HCT116 (cell line): ENCODE measurements around the gene TMEM150A. TPM values are rescaled to one million over a fixed set of nuclear protein-coding genes. Genes with fewer than 3 reads are reported as not detected.

ENCODE experiments used
- ATAC-seq: fragments of 200-7000 bp; cut with Tn5 transposase; 2 replicates; pipeline ENCODE4 v1.9.1; 2020; ENCODE audit warnings: mild to moderate bottlenecking, moderate library complexity
- BruUV-seq: library from RNA; stranded (reverse); fragments of 400-500 nt; replicated peaks from 2 replicates; lab custom pipeline; 2021; lab: Mats Ljungman, UMichigan
- CTCF ChIA-PET: fragments of 300-600 bp; sonication (Branson Sonifier 250); formaldehyde crosslinking; loops from one replicate; lab custom pipeline; 2021; ENCODE audit warnings: antibody characterized with exemption; lab: Charles Lee
- POLR2A ChIA-PET: fragments of 300-600, 350-600 bp; sonication (Branson Sonifier 250); formaldehyde crosslinking; loops from one replicate; lab custom pipeline; 2021; ENCODE audit warnings: antibody characterized with exemption; lab: Charles Lee
- RAD21 ChIA-PET, 2 experiments: fragments of 300-600 bp; sonication (Branson Sonifier 250); formaldehyde crosslinking; loops; one replicate each; lab custom pipeline; 2023; ENCODE audit warnings: low total read pairs in 2 of 2; ENCODE audit not compliant: uncharacterized antibody in 2 of 2, unreplicated experiment in 2 of 2, low non-redundant PET in 1 of 2; lab: Charles Lee
- DNase-seq: peaks from one replicate; pipeline ENCODE4 v3.0.0-alpha.2; 2010; ENCODE audit warnings: low read depth, low spot score
- H2AFZ ChIP-seq: fragments of 200-600 bp; shearing (Covaris generic), sonication (generic); 2 replicates; pipeline ENCODE4 v1.6.1; 2017; ENCODE audit warnings: low read depth, mixed run types, mixed read lengths, antibody characterized with exemption, low read length; ENCODE audit not compliant: poor library complexity, severe bottlenecking
- H3K27ac ChIP-seq: 2 replicates; pipeline ENCODE4 v1.5.1; 2012; ENCODE audit warnings: low read depth, low read length
- H3K27me3 ChIP-seq: fragments of 200-600 bp; sonication (generic); 2 replicates; pipeline ENCODE4 v1.6.1; 2016; ENCODE audit warnings: mixed run types, low read length, mixed read lengths; ENCODE audit not compliant: insufficient read depth
- H3K36me3 ChIP-seq, 2 experiments: fragments of 200-500 bp in 1 of 2; fragments of 200-600 bp in 1 of 2; sonication (Bioruptor generic) in 1 of 2; sonication (generic) in 1 of 2; 2 replicates each; pipeline versions ENCODE4 v1.5.1 to v1.6.1; 2014 to 2016; ENCODE audit warnings: low read length in 2 of 2, inconsistent platforms in 1 of 2, mixed read lengths in 1 of 2, mixed run types in 1 of 2; ENCODE audit not compliant: insufficient read depth in 2 of 2, control insufficient read depth in 1 of 2
- H3K4me1 ChIP-seq, 2 experiments: fragments of 200-600 bp in 1 of 2; sonication (generic) in 1 of 2; 2 replicates each; pipeline versions ENCODE4 v1.5.1 to v1.6.1; 2012 to 2017; ENCODE audit warnings: low read length in 2 of 2, inconsistent platforms in 1 of 2, mild to moderate bottlenecking in 1 of 2, mixed read lengths in 1 of 2, mixed run types in 1 of 2, moderate library complexity in 1 of 2; ENCODE audit not compliant: insufficient read depth in 2 of 2, control insufficient read depth in 1 of 2
- H3K4me2 ChIP-seq: fragments of 200-600 bp; sonication (generic); 2 replicates; pipeline ENCODE4 v1.6.1; 2017; ENCODE audit warnings: mixed run types, low read length, mixed read lengths
- H3K4me3 ChIP-seq, 2 experiments: fragments of 200-600 bp in 1 of 2; sonication (generic) in 1 of 2; replicated peaks in 1 of 2; 2 replicates each; pipeline ENCODE4 v1.5.1; 2011 to 2016; ENCODE audit warnings: low read length in 2 of 2, control low read depth in 1 of 2, low read depth in 1 of 2, mild to moderate bottlenecking in 1 of 2, mixed read lengths in 1 of 2, mixed run types in 1 of 2
- H3K79me2 ChIP-seq: fragments of 200-600 bp; sonication (generic); 2 replicates; pipeline ENCODE4 v1.6.1; 2017; ENCODE audit warnings: mild to moderate bottlenecking, mixed run types, low read length, moderate library complexity, mixed read lengths; ENCODE audit not compliant: insufficient read depth
- H3K9ac ChIP-seq: fragments of 200-600 bp; sonication (generic); 2 replicates; pipeline ENCODE4 v1.6.1; 2016; ENCODE audit warnings: low read length, mixed read lengths
- H3K9me2 ChIP-seq: fragments of 200-600 bp; sonication (generic), shearing (Covaris generic); 2 replicates; pipeline ENCODE4 v1.6.1; 2017; ENCODE audit warnings: mixed run types, mild to moderate bottlenecking, moderate library complexity; ENCODE audit not compliant: insufficient read depth
- H3K9me3 ChIP-seq, 2 experiments: fragments of 200-500 bp in 1 of 2; fragments of 200-600 bp in 1 of 2; sonication (Bioruptor generic) in 1 of 2; sonication (generic) in 1 of 2; 2 replicates each; pipeline ENCODE4 v1.6.1; 2014 to 2017; ENCODE audit warnings: low read length in 2 of 2, mixed read lengths in 2 of 2, inconsistent platforms in 1 of 2, low read depth in 1 of 2, mild to moderate bottlenecking in 1 of 2, mixed run types in 1 of 2, moderate library complexity in 1 of 2; ENCODE audit not compliant: control insufficient read depth in 1 of 2, insufficient read depth in 1 of 2
- H4K20me1 ChIP-seq: fragments of 200-600 bp; sonication (generic), shearing (Covaris generic); 2 replicates; pipeline ENCODE4 v1.6.1; 2017; ENCODE audit warnings: mixed run types, mild to moderate bottlenecking, moderate library complexity; ENCODE audit not compliant: insufficient read depth
- CBX3 ChIP-seq: IDR thresholded peaks from 2 replicates; pipeline ENCODE4 v1.6.1; 2012; ENCODE audit warnings: low read depth
- CEBPB ChIP-seq: IDR thresholded peaks from 2 replicates; pipeline ENCODE4 v1.6.1; 2012; ENCODE audit warnings: low read depth
- EGR1 ChIP-seq: IDR thresholded peaks from 2 replicates; pipeline ENCODE4 v1.6.1; 2012; ENCODE audit warnings: low read depth
- ELF1 ChIP-seq: IDR thresholded peaks from 2 replicates; pipeline ENCODE4 v1.6.1; 2012; ENCODE audit warnings: low read depth, borderline replicate concordance
- EZH2 ChIP-seq: fragments of 200-600 bp; sonication (generic); IDR thresholded peaks from 2 replicates; pipeline ENCODE4 v1.6.1; 2017; ENCODE audit warnings: antibody characterized with exemption, mixed run types
- EZH2phosphoT487 ChIP-seq: fragments of 200-600 bp; IDR thresholded peaks from 2 replicates; pipeline ENCODE4 v1.6.1; 2018; ENCODE audit warnings: antibody characterized with exemption, borderline replicate concordance
- JUND ChIP-seq: IDR thresholded peaks from 2 replicates; pipeline ENCODE4 v1.6.1; 2012
- POLR2AphosphoS5 ChIP-seq: IDR thresholded peaks from 2 replicates; pipeline ENCODE4 v1.6.1; 2011; ENCODE audit warnings: mild to moderate bottlenecking, low read depth, low read length, moderate library complexity
- RAD21 ChIP-seq: IDR thresholded peaks from 2 replicates; pipeline ENCODE4 v1.6.1; 2012; ENCODE audit warnings: low read depth, mild to moderate bottlenecking
- SP1 ChIP-seq: IDR thresholded peaks from 2 replicates; pipeline ENCODE4 v1.6.1; 2012; ENCODE audit warnings: low read depth
- SRF ChIP-seq: IDR thresholded peaks from 2 replicates; pipeline ENCODE4 v1.6.1; 2012; ENCODE audit warnings: low read depth
- TCF7L2 ChIP-seq: IDR thresholded peaks from 2 replicates; pipeline ENCODE4 v1.7.0; 2011; ENCODE audit warnings: borderline replicate concordance, inconsistent platforms; ENCODE audit not compliant: insufficient read depth, insufficient read length; ENCODE audit errors: extremely low read depth
- YY1 ChIP-seq: IDR thresholded peaks from 2 replicates; pipeline ENCODE4 v1.6.1; 2011; ENCODE audit warnings: low read length, low read depth, moderate library complexity, mild to moderate bottlenecking; ENCODE audit not compliant: insufficient replicate concordance; ENCODE audit errors: extremely low read depth
- intact Hi-C: fragments of 100-400 bp; cut with micrococcal nuclease; formaldehyde crosslinking; loops from 2 replicates; pipeline ENCODE4 v1.10.0; 2022
- total RNA-seq: library from RNA; stranded (reverse); gene quantifications from one replicate; pipeline ENCODE4 v1.2.1, GENCODE V29; 2021; ENCODE audit not compliant: unreplicated experiment
- TF ChIP-seq, protein P1 (sequence below): IDR thresholded peaks from 2 replicates; pipeline ENCODE4 v1.6.1; 2011; ENCODE audit warnings: mild to moderate bottlenecking, low read length, moderate library complexity; ENCODE audit not compliant: insufficient replicate concordance; ENCODE audit errors: extremely low read depth

Gene TMEM150A
- total RNA-seq, 1 experiment from 2014 or later: 9.9 TPM

DNA sequence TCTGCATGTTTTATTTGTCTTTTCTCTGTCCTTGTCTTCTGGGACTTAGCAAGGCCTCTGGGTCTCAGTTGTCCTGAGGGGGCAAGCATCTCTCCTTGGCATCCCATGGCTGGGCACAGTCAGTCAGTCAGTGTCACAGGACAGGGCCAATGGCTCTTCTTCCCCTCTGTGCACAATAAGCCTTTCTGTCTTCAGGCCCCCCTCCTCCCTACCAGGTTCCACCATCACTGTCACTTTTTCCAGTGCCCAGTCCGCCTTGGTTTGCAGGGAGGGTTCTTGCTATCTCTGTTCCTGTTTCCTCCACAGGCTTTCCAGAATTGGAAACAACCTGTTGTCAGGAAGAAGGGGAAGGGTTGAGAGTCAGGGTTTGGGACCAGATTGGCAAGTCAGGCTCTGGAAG is 20.0 kb downstream of the TMEM150A start:
- Histone ChIP-seq H3K9ac (no peak overlapping the region), H3K9me2 (no peaks in the 10 kb centered on the region), H3K79me2 (no peaks in the 10 kb centered on the region), H3K4me1 (peaks cover 26 to 34% of the 10 kb centered on the region in 2 experiments), H2AFZ (no peak overlapping the region), H3K27me3 (no peaks in the 10 kb centered on the region), H3K4me2 (no peak overlapping the region), H3K27ac (no peak overlapping the region), H3K9me3 (no peaks in the 10 kb centered on the region), H3K36me3 (peaks cover 0 to 4% of the 10 kb centered on the region in 2 experiments; a peak in 2 of 4 replicates), H3K4me3 (no peak overlapping the region), H4K20me1 (no peaks in the 10 kb centered on the region)
- ATAC-seq (no peak), DNase-seq (no peak)
- ChIA-PET POLR2A (no interaction called here), CTCF (no interaction called here), RAD21 (no interaction called here)
- TF ChIP-seq EZH2phosphoT487 (no peak), POLR2AphosphoS5 (no peak), SP1 (no peak), JUND (no peak), ELF1 (no peak), RAD21 (no peak), EGR1 (no peak), CEBPB (no peak), YY1 (no peak), SRF (no peak), CBX3 (no peak), TCF7L2 (no peak), EZH2 (no peak)
- TF ChIP-seq, protein P1, sequence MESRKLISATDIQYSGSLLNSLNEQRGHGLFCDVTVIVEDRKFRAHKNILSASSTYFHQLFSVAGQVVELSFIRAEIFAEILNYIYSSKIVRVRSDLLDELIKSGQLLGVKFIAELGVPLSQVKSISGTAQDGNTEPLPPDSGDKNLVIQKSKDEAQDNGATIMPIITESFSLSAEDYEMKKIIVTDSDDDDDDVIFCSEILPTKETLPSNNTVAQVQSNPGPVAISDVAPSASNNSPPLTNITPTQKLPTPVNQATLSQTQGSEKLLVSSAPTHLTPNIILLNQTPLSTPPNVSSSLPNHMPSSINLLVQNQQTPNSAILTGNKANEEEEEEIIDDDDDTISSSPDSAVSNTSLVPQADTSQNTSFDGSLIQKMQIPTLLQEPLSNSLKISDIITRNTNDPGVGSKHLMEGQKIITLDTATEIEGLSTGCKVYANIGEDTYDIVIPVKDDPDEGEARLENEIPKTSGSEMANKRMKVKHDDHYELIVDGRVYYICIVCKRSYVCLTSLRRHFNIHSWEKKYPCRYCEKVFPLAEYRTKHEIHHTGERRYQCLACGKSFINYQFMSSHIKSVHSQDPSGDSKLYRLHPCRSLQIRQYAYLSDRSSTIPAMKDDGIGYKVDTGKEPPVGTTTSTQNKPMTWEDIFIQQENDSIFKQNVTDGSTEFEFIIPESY: no peak
- intact Hi-C loops: no loop called here
- BruUV-seq: no TSS peak
